ENCODE measurements around the gene RPS18. TPM values are rescaled to one million over a fixed set of nuclear protein-coding genes. Genes with fewer than 3 reads are reported as not detected.

Gene RPS18
- total RNA-seq, 4 donors from 2014 or later, result 1,642 to 3,082 (median 2,562) TPM

GRCh38 chr6:33264015-33264414 is 7.9 kb upstream of the RPS18 start:
- no peak overlapping the region for H3K27ac ChIP-seq (replicated peaks in 1 of 4)
- no peak for DNase-seq (ENCODE audit: extremely low spot score)
- WGBS, result 88% methylated on average over 7 of the region's 7 CpGs
- H3K4me3 ChIP-seq, result no peak overlapping the region
- intact Hi-C loops (cut with DNase I), result no loop called here
- TF ChIP-seq, protein P1, sequence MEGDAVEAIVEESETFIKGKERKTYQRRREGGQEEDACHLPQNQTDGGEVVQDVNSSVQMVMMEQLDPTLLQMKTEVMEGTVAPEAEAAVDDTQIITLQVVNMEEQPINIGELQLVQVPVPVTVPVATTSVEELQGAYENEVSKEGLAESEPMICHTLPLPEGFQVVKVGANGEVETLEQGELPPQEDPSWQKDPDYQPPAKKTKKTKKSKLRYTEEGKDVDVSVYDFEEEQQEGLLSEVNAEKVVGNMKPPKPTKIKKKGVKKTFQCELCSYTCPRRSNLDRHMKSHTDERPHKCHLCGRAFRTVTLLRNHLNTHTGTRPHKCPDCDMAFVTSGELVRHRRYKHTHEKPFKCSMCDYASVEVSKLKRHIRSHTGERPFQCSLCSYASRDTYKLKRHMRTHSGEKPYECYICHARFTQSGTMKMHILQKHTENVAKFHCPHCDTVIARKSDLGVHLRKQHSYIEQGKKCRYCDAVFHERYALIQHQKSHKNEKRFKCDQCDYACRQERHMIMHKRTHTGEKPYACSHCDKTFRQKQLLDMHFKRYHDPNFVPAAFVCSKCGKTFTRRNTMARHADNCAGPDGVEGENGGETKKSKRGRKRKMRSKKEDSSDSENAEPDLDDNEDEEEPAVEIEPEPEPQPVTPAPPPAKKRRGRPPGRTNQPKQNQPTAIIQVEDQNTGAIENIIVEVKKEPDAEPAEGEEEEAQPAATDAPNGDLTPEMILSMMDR (IDR thresholded peaks at IDR 0.05), result no peak
- H3K4me1 ChIP-seq, result no peaks in the 10 kb centered on the region
- no peaks in the 10 kb centered on the region for H3K9me3 ChIP-seq
- no peaks in the 10 kb centered on the region for H3K27me3 ChIP-seq
- H3K36me3 ChIP-seq, result peaks cover 63 to 99% (median 82%) of the 10 kb centered on the region in 4 donors

GRCh38 chr6:33271117-33271467 is 783 bp upstream of the RPS18 start:
- DNase-seq (ENCODE audit: extremely low spot score), result no peak
- TF ChIP-seq EP300 (IDR thresholded peaks at IDR 0.05) (no peak), POLR2A (IDR thresholded peaks at IDR 0.05; ENCODE audit: low read depth) (no peak), POLR2AphosphoS5 (IDR thresholded peaks at IDR 0.05) (no peak)
- TF ChIP-seq, protein P1 (IDR thresholded peaks at IDR 0.05), result no peak
- Histone ChIP-seq H3K27me3 (no peaks in the 10 kb centered on the region), H3K4me3 (peak overlapping the region; percentile 69 to 92 (median 72)), H3K36me3 (peaks cover 46 to 66% (median 57%) of the 10 kb centered on the region in 4 donors), H3K9me3 (no peaks in the 10 kb centered on the region), H3K27ac (replicated peaks in 1 of 4) (peak overlapping the region; percentile 87 to 96 (median 90)), H3K4me1 (peaks cover 44 to 59% (median 52%) of the 10 kb centered on the region in 4 donors)
- intact Hi-C loops (cut with DNase I), result loop anchor here (5.0 kb wide), 1 partner anchor 41 kb away; the partner anchor contains the start of gene TAPBP
- 4% methylated on average over 7 of the region's 7 CpGs for WGBS

- H3K27me3 ChIP-seq, result no peaks in the 10 kb centered on the region
- peak overlapping the region; percentile 69 to 92 (median 72) for H3K4me3 ChIP-seq
- H3K4me1 ChIP-seq, result peaks cover 54 to 71% (median 63%) of the 10 kb centered on the region in 4 donors
- H3K9me3 ChIP-seq, result no peaks in the 10 kb centered on the region
- TF ChIP-seq, protein P1 (IDR thresholded peaks at IDR 0.05), result no peak
- TF ChIP-seq EP300 (IDR thresholded peaks at IDR 0.05) (no peak), POLR2A (IDR thresholded peaks at IDR 0.05; ENCODE audit: low read depth) (no peak), POLR2AphosphoS5 (IDR thresholded peaks at IDR 0.05) (no peak)
- peaks cover 35 to 57% (median 46%) of the 10 kb centered on the region in 4 donors for H3K36me3 ChIP-seq
- WGBS, result 17% methylated on average over 16 of the region's 22 CpGs
- H3K27ac ChIP-seq (replicated peaks in 1 of 4), result peak overlapping the region; percentile 87 to 96 (median 90)
- intact Hi-C loops (cut with DNase I), result loop anchor here (5.0 kb wide), 1 partner anchor 40 kb away; the partner anchor contains the start of gene TAPBP
- no peak for DNase-seq (ENCODE audit: extremely low spot score)
Measured at GRCh38 chr6:33272275-33273128, 627 bp downstream of the RPS18 start.

DNA sequence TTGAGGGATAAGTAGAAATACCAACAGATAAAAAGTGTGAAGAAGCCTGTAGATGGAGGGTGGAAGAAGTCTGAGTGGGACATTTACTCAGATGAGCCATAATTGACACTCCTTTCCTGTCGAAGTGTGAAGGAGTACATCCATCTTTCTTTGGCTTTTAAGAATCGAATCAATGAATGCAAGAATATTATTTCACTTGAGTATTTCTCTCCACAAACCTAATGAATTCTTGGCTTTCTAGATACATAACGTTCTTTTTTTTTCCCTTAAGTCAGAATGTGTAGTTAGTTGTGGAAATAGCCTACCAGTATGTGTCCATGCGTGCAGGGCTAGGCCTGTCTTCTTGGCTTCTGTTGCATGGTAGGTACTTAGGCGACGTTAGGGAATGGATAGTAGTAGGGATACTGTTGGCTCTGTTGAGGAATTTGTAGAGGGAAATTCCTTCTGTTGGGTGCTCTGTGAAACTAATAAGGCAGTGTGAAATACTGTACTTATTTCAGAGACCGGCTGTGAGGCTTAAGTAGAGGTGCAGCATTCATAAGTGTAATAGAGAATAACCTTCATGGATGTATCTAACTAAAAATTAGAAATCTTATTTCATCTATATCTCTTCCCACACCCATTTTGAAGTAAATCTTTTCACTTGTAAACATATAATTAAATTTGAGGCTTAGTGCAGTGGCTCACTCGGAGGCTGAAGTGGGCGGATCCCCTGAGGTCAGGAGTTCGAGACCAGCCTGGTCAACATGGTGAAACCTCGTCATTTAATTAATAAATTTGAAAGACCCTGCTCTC is 1.5 kb downstream of the RPS18 start:
- intact Hi-C loops (cut with DNase I), result loop anchor here (5.0 kb wide), 1 partner anchor 39 kb away; the partner anchor contains the start of gene TAPBP
- DNase-seq (ENCODE audit: extremely low spot score), result no peak
- Histone ChIP-seq H3K4me1 (peaks cover 63 to 80% (median 71%) of the 10 kb centered on the region in 4 donors), H3K27me3 (no peaks in the 10 kb centered on the region), H3K27ac (replicated peaks in 1 of 4) (peak overlapping the region; percentile 87 to 96 (median 90)), H3K4me3 (peak overlapping the region; percentile 69 to 92 (median 72)), H3K36me3 (peaks cover 27 to 53% (median 38%) of the 10 kb centered on the region in 4 donors), H3K9me3 (no peaks in the 10 kb centered on the region)
- TF ChIP-seq POLR2A (IDR thresholded peaks at IDR 0.05; ENCODE audit: low read depth) (no peak), EP300 (IDR thresholded peaks at IDR 0.05) (no peak), POLR2AphosphoS5 (IDR thresholded peaks at IDR 0.05) (no peak)
- TF ChIP-seq, protein P1 (IDR thresholded peaks at IDR 0.05), result no peak
- 62% methylated on average over 11 of the region's 11 CpGs for WGBS

Measured in esophagus muscularis mucosa (tissue), 4 donors.